ENCODE results near the gene KLK6.

DNA sequence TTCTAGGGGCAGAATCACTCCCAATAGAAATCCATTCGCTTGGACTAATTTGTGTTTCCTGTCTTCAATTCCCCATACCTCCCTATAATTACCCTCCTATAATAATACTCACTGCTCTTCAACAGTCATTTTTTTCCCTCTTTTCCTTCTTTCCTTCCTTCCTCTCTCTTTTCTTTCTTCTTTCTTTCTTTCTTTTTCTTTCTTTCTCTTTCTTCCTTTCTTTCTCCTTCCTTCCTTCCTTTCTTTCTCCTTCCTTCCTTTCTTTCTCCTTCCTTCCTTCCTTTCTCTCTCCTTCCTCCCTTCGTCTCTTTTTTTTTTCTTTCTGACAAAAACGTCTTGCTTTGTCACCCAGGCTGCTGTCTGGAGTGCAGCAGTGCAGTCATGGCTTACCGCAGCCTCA lies 24.6 kb downstream of the KLK6 start:
- no peak for TF ChIP-seq EP300 (IDR thresholded peaks at IDR 0.05)
- TF ChIP-seq, protein P1, sequence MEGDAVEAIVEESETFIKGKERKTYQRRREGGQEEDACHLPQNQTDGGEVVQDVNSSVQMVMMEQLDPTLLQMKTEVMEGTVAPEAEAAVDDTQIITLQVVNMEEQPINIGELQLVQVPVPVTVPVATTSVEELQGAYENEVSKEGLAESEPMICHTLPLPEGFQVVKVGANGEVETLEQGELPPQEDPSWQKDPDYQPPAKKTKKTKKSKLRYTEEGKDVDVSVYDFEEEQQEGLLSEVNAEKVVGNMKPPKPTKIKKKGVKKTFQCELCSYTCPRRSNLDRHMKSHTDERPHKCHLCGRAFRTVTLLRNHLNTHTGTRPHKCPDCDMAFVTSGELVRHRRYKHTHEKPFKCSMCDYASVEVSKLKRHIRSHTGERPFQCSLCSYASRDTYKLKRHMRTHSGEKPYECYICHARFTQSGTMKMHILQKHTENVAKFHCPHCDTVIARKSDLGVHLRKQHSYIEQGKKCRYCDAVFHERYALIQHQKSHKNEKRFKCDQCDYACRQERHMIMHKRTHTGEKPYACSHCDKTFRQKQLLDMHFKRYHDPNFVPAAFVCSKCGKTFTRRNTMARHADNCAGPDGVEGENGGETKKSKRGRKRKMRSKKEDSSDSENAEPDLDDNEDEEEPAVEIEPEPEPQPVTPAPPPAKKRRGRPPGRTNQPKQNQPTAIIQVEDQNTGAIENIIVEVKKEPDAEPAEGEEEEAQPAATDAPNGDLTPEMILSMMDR (IDR thresholded peaks at IDR 0.05), result no peak
- no peak for TF ChIP-seq POLR2AphosphoS5 (IDR thresholded peaks at IDR 0.05)
- TF ChIP-seq POLR2A (IDR thresholded peaks at IDR 0.05), result no peak
